Measurements from ENCODE around the gene TBX3.

- TF ChIP-seq TAF1 (IDR thresholded peaks at IDR 0.05; ENCODE audit: low read depth) (no peak), CEBPB (IDR thresholded peaks at IDR 0.05) (no peak), NFIC (IDR thresholded peaks at IDR 0.05) (no peak)
- TF ChIP-seq, protein P1, sequence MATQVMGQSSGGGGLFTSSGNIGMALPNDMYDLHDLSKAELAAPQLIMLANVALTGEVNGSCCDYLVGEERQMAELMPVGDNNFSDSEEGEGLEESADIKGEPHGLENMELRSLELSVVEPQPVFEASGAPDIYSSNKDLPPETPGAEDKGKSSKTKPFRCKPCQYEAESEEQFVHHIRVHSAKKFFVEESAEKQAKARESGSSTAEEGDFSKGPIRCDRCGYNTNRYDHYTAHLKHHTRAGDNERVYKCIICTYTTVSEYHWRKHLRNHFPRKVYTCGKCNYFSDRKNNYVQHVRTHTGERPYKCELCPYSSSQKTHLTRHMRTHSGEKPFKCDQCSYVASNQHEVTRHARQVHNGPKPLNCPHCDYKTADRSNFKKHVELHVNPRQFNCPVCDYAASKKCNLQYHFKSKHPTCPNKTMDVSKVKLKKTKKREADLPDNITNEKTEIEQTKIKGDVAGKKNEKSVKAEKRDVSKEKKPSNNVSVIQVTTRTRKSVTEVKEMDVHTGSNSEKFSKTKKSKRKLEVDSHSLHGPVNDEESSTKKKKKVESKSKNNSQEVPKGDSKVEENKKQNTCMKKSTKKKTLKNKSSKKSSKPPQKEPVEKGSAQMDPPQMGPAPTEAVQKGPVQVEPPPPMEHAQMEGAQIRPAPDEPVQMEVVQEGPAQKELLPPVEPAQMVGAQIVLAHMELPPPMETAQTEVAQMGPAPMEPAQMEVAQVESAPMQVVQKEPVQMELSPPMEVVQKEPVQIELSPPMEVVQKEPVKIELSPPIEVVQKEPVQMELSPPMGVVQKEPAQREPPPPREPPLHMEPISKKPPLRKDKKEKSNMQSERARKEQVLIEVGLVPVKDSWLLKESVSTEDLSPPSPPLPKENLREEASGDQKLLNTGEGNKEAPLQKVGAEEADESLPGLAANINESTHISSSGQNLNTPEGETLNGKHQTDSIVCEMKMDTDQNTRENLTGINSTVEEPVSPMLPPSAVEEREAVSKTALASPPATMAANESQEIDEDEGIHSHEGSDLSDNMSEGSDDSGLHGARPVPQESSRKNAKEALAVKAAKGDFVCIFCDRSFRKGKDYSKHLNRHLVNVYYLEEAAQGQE (IDR thresholded peaks at IDR 0.05; ENCODE audit: low read depth) = no peak
Measured at GRCh38 chr12:114684098-114684869, at the start of gene TBX3.
